HG03139 (cell line): Measurements from ENCODE around the gene HS3ST3A1.

ENCODE experiments used
- ATAC-seq: cut with Tn5 transposase; IDR thresholded peaks from one replicate; pipeline ENCODE4 v1.9.1; 2021; ENCODE audit not compliant: unreplicated experiment

HS3ST3A1 gene

GRCh38 chr17:13598353-13599167, 3.2 kb downstream of the HS3ST3A1 start:
- no peak for ATAC-seq

- ATAC-seq = no peak
Measured at GRCh38 chr17:13597723-13598347, 3.9 kb downstream of the HS3ST3A1 start.

- ATAC-seq = no peak
Measured at GRCh38 chr17:13596241-13596923, 5.3 kb downstream of the HS3ST3A1 start.

- ATAC-seq = no peak
Measured at GRCh38 chr17:13595599-13595899, 6.2 kb downstream of the HS3ST3A1 start.

- ATAC-seq = no peak
Measured at GRCh38 chr17:13594762-13595598, 6.7 kb downstream of the HS3ST3A1 start.

GRCh38 chr17:13594310-13594709, 7.4 kb downstream of the HS3ST3A1 start:
- ATAC-seq = no peak

- no peak for ATAC-seq
Measured at GRCh38 chr17:13593757-13594156, 8.0 kb downstream of the HS3ST3A1 start.

- no peak for ATAC-seq
Measured at GRCh38 chr17:13593021-13593751, 8.5 kb downstream of the HS3ST3A1 start.

GRCh38 chr17:13592427-13592826, 9.3 kb downstream of the HS3ST3A1 start:
- ATAC-seq = no peak

- no peak for ATAC-seq
Measured at GRCh38 chr17:13590441-13590840, 11.3 kb downstream of the HS3ST3A1 start.

GRCh38 chr17:13589658-13590057, 12.1 kb downstream of the HS3ST3A1 start:
- no peak for ATAC-seq

- no peak for ATAC-seq
Measured at GRCh38 chr17:13587487-13588338, 14.0 kb downstream of the HS3ST3A1 start.

- no peak for ATAC-seq
Measured at GRCh38 chr17:13584701-13585080, 17.0 kb downstream of the HS3ST3A1 start.

- ATAC-seq = no peak
Measured at GRCh38 chr17:13583996-13584700, 17.6 kb downstream of the HS3ST3A1 start.

- ATAC-seq = no peak
Measured at GRCh38 chr17:13582776-13583547, 18.8 kb downstream of the HS3ST3A1 start.

- ATAC-seq = no peak
Measured at GRCh38 chr17:13581925-13582324, 19.8 kb downstream of the HS3ST3A1 start.

- no peak for ATAC-seq
Measured at GRCh38 chr17:13580790-13581189, 20.9 kb downstream of the HS3ST3A1 start.
